Lower leg skin (tissue), 3 donors: ENCODE results near the gene RNF111.

ENCODE experiments used
- CTCF ChIP-seq, 3 donors: fragments of 450-650 bp; IDR thresholded peaks; one replicate each; pipeline ENCODE4 v1.5.1; 2016; ENCODE audit warnings: antibody characterized with exemption in 3 of 3, mild to moderate bottlenecking in 3 of 3, moderate library complexity in 2 of 3
- POLR2A ChIP-seq, 2 donors: fragments of 450-650 bp; IDR thresholded peaks; one replicate each; pipeline ENCODE4 v1.6.1; 2016 to 2017; ENCODE audit warnings: antibody characterized with exemption in 2 of 2, mild to moderate bottlenecking in 1 of 2, moderate library complexity in 1 of 2

- no peak for TF ChIP-seq CTCF (IDR thresholded peaks at IDR 0.05)
- no peak for TF ChIP-seq POLR2A (IDR thresholded peaks at IDR 0.05)
Measured at GRCh38 chr15:59028387-59028955, 41.0 kb downstream of the RNF111 start.
